Hematopoietic multipotent progenitor cell treated with erythropoietin and hydrocortisone succinate and interleukin-3 and kit ligand, for 15 days (in vitro differentiated cells): Measurements from ENCODE around the gene ARVCF.

Source experiments
- DNase-seq: peaks from one replicate; pipeline ENCODE4 v3.0.0-alpha.2; 2015; ENCODE audit warnings: low spot score

ARVCF gene

GRCh38 chr22:19986410-19987341 lies 29.9 kb downstream of the ARVCF start:
- peak; percentile 69 for DNase-seq

- no peak for DNase-seq
Observed at GRCh38 chr22:19986011-19986409, 30.6 kb downstream of the ARVCF start.

DNA sequence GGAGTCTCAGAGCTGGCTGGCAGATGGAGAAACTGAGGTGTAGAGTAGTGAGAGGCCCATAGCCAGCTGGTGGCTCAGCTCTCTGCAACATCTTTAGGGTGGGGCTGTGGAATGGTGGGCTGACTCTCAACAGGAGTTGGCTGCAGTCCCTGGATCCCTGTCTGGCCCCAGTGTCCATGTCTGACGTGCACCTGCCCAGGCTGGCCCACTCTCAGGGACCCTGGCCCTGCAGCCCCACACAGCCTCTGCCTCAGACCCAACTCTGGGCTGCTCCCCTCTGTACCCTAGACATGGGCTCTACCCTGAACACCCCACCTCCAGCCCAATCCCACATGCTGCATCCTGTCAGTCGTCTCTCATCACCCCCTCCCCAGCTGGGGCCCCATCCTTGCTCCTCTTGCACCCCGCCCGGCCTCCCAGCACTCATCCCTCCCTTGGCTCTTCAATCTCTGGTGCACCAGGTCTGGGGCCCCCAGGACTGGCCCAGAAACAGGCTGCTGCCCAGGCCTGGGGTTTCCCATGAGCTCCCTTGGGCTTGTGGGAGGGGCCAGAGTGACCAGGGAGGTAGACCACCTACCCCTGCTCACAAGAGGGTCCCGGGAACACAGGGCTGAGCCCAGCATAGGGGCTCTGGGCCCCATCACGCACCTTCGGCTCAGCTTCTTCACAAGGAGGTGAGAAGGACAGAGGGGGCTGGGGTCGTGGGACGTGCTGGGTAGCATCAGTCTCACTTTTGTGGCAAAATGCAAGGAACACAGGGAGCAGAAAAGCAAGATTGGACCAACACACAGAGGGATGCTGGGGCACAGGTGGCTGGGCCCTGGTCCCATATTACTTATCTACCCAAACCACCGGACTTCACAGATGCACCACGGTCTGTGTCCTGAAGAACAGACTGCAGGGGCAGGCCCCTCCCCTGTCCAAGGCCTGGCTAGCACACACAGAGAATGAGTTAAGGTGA lies 31.5 kb downstream of the ARVCF start:
- DNase-seq = no peak

DNA sequence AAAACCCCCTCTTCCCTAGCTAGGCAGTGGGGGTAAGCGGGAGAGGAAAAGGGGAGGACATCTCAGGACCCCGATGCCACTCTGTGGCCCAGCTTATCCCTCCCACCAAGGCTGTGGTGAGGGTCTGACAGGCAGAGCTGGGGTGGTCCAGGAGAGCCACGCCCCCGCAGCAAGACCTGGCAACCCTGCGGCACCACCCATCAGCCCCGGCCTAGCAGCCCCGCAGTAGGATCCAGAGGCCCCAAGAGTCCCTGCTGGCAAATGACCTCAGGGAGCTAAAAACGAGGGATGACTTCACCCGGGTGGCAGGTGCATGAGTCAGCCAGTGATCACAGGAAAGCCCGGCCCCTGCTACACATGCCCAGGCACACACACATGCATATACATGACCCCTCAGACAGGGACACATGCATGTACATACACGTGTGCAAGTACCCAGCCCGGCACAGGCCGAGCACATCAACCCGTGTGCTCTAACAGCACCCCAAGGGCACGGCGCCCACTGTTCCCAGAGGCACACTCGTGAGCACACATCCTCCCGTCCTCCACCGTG lies 32.3 kb downstream of the ARVCF start:
- no peak for DNase-seq

DNA sequence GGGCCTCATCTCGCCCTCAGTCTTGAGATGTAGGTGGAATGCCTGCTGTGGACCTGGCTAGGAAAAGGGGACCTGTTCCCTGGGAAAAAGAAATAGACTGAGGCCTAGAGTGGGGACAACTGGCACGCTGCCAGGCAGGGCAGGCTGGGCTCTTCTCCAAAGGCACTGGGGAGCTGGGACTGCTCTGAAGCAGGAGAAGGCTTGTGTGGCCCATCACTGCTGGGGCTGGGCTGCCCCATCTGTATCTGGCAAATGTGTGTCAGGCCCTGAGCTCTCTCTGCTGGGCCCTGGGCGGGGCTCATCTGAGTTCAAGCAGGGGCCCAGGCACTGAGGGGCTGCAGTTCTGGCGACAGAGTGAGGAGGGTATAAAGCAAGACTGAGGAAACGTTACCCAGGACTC lies 32.9 kb downstream of the ARVCF start:
- no peak for DNase-seq

DNA sequence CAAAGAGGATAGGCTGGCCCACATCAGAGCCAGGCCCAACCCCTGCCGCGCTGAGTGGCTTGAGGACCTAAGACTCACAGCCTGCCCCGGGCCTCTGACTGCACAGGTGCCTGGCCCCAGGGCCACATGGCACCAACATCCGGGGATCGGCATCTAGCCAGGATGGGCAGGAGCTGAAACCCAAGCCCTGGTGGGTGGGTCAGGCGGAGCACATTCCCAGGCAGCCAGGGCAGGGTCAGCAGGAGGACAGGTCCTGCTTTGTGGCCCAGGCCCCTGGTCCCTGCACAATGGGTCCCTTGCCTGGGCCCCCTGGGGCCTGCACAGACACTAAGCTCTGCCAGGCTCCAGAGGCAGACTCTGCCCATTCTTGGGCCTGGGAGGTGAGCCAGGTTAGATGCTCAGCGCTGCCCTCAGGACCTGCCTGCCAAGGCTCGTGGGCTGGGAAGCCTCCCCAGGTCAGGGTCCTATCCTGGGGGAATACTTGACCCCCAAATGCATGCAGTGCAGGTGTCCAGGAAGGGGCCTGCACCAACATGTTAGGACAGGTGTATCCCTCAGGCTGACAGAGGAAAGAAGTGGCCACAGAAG lies 33.5 kb downstream of the ARVCF start:
- no peak for DNase-seq

DNA sequence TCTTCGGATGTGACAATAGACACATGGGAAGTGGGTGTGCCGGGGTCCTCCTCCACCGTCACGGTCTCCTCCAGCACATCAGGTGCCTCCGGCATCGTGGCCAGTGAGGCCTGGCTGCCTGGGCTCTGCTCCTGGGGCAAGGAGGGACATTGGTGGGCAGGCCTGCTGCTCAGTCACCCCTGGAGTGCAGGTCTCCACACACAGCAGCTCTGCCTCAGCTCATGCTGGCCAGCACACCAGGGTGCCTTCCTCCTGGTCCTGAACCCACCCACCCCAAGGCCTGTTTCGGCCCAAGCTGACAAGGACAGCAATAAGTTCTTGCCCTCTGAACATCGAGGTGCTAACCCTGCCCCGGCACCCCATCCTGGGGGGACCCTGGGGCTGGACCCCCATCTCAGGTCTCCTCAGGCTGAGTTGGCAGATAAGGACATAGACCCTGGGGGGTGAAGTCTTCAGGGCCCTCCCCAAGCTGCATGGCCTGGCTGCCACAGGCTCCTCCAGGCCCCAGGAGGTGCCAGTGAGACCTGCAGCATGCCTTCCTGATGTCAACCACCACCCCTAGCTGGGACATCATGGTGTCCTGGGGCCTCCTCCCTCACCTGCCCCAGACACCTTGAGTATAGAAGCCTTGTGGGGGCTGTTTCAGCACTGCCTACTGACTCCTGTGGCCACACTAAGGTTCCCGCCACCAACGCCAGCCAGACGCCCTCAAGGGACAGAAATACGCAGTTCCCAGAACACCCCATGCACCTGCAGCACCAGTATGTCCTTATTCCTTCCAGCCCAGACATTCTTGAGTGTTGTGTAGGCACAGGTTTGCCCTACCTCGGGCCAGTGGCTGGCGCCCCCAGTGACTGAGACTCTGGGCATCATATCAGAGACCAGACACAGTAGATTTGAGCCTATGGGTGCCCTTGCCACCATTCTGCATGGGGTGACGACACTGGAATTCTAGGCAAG lies 34.4 kb downstream of the ARVCF start:
- DNase-seq = no peak

DNA sequence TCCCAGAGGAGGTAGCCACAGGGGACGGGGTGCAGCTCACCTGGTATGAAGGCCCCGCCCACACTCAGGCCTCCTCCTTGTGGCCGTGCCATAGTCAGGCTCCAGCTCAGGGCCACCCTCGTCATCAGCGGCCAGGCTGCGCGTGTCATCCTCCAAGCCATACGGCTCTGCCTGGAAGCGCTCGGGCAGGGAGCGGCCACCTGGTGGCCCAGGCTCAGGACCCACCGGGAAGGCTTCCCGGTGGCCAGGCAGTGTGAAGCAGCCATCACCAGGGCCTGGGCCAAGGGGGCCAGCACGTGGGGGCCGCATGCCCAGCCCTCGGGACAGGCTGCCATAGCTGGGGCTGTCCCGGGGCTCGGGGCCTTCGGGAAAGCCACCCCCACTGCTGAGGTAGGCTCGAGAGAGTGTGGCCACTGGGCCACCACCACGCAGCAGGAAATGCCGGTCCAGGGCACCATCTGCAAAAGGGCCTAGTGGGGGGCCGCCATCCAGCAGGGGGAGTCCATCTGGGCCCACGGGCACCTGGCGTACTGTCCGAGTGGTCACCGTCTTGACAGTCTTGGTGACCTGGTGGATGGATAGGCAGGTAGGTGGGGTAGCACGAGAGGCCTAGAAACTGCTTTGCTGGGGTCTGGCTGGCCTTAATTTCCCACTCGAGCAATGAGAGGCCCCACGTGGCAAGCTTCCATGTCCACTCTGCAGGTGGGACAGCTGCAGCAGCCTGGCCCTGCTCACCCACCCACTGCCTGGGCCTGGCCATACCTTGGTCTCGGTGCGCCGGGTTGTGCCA lies 35.3 kb downstream of the ARVCF start:
- no peak for DNase-seq

DNA sequence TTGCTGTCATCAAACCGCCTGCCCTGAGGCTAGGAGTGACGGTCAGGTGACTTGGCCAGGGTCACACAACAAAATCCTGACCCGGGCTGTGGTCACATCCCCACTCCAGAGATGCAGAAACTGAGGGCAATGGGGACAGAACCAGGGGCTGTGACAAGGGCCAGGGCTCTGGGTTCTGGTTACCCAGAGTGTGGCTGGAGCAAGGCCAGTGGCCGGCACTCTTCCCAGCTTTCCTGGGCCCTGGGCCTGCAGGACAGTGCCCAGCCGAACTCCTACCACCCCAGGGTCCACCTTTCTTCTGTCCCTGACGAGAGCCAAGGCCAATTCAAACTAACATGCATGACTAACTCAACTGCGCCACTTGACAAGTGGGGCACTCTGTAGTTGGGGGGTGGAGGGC lies 35.9 kb downstream of the ARVCF start:
- no peak for DNase-seq

DNA sequence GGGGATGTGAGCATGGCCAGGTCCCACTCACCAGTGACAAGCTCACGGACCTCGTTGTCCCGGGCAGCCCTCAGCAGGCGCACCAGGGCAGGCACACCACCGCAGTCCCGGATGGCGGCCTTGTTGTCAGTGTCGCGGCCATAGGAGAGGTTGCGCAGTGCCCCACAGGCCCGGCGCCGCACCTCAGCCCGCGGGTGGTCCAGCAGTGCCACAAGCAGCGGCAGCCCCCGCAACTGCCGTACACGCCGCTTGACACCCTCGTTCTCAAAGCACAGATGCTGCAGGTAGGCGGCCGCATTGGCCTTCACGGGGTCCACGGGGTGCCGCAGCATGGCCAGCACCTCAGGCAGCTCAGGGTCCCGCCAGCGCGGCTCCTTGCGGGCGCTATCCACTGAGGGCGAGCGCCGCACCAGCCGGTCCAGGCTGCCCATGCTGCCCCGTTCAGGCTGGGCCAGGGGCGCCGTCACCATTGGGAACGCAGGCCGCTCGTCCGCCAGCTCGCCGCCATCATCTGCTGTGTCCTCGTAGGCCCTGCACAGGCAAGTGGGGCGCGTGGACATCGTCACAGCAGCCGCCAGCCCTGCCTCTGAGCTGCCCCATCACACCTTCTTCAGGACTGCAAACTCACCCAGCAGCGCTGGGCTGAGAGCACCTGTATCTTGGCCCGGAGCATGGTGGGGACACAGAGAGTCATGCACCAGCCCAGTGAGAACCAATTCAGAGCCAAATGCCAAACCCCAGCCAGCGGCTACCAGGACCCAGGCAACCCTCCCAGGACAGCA lies 36.7 kb downstream of the ARVCF start:
- no peak for DNase-seq

DNA sequence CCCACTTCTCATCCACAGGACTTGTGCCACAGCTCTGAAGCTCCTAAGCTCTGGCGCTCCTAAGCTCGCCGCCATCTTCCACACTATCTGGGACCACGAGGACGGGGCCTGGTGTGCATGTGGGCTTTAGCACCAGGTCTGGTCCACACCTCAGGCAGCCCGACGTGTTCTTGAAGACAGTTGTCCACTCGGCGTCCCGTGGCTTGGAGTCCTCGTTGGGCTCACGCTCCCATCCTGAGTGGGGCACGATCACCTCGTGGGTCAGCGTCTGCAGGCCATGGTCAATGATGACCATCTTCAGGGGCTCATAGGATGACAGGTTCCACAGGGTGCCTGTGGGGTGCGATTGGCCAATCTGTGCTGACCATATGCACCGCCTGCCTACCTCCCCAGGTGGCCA lies 37.9 kb downstream of the ARVCF start:
- no peak for DNase-seq

DNA sequence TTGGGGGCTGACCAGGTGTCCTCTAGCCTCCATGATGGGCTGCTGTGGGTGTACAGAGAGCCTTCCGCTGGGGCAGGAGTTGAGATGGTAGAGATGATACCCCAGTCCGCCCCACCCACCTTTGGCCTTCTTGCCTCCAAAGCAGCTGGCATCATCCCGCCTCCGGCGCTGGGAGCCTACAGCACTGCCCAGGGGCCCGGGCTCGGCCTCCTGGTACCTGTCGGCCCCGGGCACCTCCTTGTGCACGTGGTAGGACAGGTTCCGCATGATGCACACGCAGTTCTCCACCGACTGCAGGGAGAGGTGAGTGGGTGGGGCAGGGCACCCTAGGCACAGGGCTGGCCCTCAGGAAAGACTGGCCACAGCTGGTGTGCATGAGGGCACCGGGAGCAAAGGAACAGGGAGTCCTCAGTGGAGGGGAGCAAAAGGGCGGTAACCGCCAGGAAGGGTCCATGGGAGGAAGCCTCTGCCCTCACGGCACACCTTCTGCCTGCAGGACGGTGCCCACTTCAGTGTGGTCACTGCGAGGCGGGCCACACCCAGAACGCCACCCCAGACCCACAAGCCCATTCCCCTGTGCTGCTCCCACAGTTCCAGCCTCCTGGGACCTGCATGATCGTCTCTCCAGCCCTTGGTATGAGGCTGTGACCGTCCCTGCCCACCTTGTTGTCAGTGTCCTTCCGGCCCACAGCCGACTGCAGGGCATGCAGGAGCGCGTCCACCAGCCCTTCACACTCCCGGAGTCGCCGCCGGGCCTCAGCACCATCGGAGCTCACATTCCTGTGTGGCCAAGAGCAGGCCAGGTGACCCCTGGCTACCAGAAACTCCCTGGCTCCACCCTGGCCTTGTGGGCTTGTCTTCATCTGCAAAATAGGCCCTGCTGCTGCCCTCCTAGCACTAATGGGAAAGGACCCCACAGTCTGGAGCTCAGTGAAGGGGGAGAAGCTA lies 39.1 kb downstream of the ARVCF start:
- no peak for DNase-seq

DNA sequence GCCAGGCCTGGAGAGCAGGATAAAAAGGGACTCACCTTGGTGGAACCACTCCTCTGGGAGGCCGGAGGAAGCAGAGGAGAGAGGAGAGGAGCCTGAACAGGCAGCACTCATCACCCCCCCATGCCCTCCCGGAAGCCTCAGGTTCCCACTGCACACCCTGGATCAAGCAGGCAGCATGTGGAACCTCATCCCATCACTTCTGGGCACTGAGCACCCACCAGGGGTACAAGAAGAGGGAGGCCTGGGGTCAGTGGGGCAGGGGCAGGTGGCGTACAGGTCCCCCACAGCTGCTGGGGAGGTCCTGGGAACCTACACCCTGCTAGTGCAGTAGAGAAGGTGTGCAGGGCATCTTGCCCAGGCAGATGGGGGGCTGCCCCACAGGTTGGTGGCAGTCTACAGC lies 40.0 kb downstream of the ARVCF start:
- no peak for DNase-seq

DNA sequence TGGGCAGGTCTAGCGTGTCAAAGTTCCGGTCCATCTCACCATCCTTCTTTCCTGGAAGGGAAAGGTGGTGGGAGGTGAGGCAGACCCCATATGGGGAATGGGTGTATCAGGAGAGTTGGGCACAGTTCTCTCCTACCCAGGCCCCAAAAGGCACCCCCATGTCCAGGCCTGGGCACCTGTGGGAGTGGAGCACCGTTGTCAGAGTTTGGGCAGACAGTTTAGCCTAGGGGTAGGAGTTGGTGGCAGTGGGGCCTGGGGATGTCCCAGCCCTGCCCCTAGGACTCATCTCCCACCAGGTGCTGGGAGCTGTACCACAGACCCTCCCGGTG lies 41.0 kb downstream of the ARVCF start:
- no peak for DNase-seq

- no peak for DNase-seq
Observed at GRCh38 chr22:19974935-19975706, 41.5 kb downstream of the ARVCF start.

DNA sequence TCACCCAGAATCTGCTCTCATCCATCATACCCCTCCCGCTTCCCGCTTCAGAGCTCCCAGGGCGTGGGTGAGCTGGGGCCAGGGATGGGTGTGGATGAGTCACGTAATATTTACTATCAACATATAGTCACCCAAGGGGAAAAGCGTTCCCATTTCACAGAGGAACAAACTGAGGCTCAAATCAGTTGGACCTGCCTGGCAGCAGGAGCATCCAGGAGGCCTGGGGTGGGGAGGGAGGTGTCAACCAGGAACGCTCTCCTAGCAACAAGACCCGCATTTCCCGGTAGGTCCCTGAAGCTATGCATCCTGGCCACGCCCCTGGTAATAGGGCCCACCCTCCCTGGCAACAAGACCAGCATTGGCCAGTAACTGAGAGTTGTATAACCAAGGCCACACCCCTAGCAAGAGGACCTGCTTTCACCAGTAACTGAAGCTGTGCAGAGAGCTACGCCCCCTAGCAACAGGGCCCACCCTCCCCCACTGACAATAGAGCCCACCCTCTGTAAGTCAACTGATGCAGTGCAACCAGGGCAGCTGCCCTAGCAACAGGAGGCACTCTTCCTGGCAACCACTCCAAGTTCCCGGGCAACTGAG lies 42.3 kb downstream of the ARVCF start:
- peak; percentile 67 for DNase-seq
